A549 treated with AZD9567 at 1 μM for 4 hours (cell line): ENCODE data around the gene ZNF134. TPM values are rescaled to one million over a fixed set of nuclear protein-coding genes. Genes with fewer than 3 reads are reported as not detected.

Experiments
- total RNA-seq: library from RNA; stranded (reverse); fragments of 200-300 nt; extraction: Qiagen RNA extraction; gene quantifications from 5 replicates; pipeline ENCODE4 v1.2.3, GENCODE V29; 2022; ENCODE audit not compliant: insufficient read depth

ZNF134 gene
- total RNA-seq = 7.5 to 20.4 TPM (median 8.9 TPM) in 5 replicates

GRCh38 chr19:57613941-57614743, at the start of gene ZNF134:
ZNF134 (plus strand) TSS chr19:57614242; CDS start chr19:57619469, 5,227 bp downstream.

GRCh38 chr19:57578487-57579205, 35.4 kb upstream of the ZNF134 start, which contains the start of gene ZNF416:
ZNF416 (minus strand) TSS chr19:57578911; CDS start chr19:57578704, 207 bp downstream.

GRCh38 chr19:57583521-57584416, 30.3 kb upstream of the ZNF134 start, which contains the start of gene ZIK1:
ZIK1 (plus strand) TSS chr19:57584145; CDS start chr19:57584357, 212 bp downstream.

GRCh38 chr19:57599761-57600383, 14.2 kb upstream of the ZNF134 start, which contains the start of gene ZNF530:
ZNF530 (plus strand) TSS chr19:57599885; CDS start chr19:57604346, 4,461 bp downstream.

GRCh38 chr19:57632987-57633831, 19.2 kb downstream of the ZNF134 start, which contains the start of gene ZNF211:
ZNF211 (plus strand) TSS chr19:57633168; CDS start chr19:57633347, 179 bp downstream.

GRCh38 chr19:57668635-57669034, 54.6 kb downstream of the ZNF134 start, which contains the start of gene ZSCAN4:
ZSCAN4 (plus strand) TSS chr19:57668935; CDS start chr19:57676146, 7,211 bp downstream.

Other genes with a start within 250 kb of the ZNF134 start
- gene ZNF548, start 224.4 kb upstream of the ZNF134 start, total RNA-seq = 2.6 to 6.0 TPM (median 3.2 TPM) in 5 replicates
- 4.7 to 5.9 TPM (median 5.1 TPM) in 5 replicates for gene ZNF17, start 203.1 kb upstream of the ZNF134 start, total RNA-seq
- 17.7 to 33.9 TPM (median 18.6 TPM) in 5 replicates for gene ZNF749, start 178.9 kb upstream of the ZNF134 start, total RNA-seq
- 0.05 to 0.10 TPM (median 0.06 TPM) in 3 of 5 replicates, not detected in the others for gene VN1R1, start 157.1 kb upstream of the ZNF134 start, total RNA-seq
- 1.1 to 1.5 TPM (median 1.2 TPM) in 5 replicates for gene ZNF772, start 136.7 kb upstream of the ZNF134 start, total RNA-seq
- gene ZNF419, start 126.5 kb upstream of the ZNF134 start, total RNA-seq = 6.6 to 7.2 TPM (median 6.8 TPM) in 5 replicates
- 4.6 to 11.1 TPM (median 5.6 TPM) in 5 replicates for gene ZNF773, start 114.3 kb upstream of the ZNF134 start, total RNA-seq
- 1.5 to 3.6 TPM (median 1.6 TPM) in 5 replicates for gene ZNF549, start 86.9 kb upstream of the ZNF134 start, total RNA-seq
- gene ZNF550, start 54.4 kb upstream of the ZNF134 start, total RNA-seq = 3.2 to 4.8 TPM (median 4.3 TPM) in 5 replicates
- 3.4 to 4.6 TPM (median 4.2 TPM) in 5 replicates for gene ZNF416, start 35.3 kb upstream of the ZNF134 start, total RNA-seq
- gene ZIK1, start 30.1 kb upstream of the ZNF134 start, total RNA-seq = 0.18 TPM in 1 of 5 replicates, not detected in the others
- gene ZNF530, start 14.4 kb upstream of the ZNF134 start, total RNA-seq = 3.9 to 6.5 TPM (median 4.6 TPM) in 5 replicates
- gene ZNF211, start 18.9 kb downstream of the ZNF134 start, total RNA-seq = 5.6 to 7.8 TPM (median 6.5 TPM) in 5 replicates
- not detected in 5 replicates for gene ZSCAN4, start 54.7 kb downstream of the ZNF134 start, total RNA-seq
- gene ZNF551, start 67.7 kb downstream of the ZNF134 start, total RNA-seq = 5.3 to 5.6 TPM (median 5.6 TPM) in 5 replicates
- not detected in 5 replicates for gene ZNF154, start 95.0 kb downstream of the ZNF134 start, total RNA-seq
- gene ZNF671, start 113.4 kb downstream of the ZNF134 start, total RNA-seq = 0.76 to 1.3 TPM (median 1.0 TPM) in 5 replicates
- 5.2 to 10.3 TPM (median 5.8 TPM) in 5 replicates for gene ZNF776, start 132.6 kb downstream of the ZNF134 start, total RNA-seq
- 4.8 to 12.4 TPM (median 5.5 TPM) in 5 replicates for gene ZNF586, start 155.4 kb downstream of the ZNF134 start, total RNA-seq
- gene ZNF552, start 200.7 kb downstream of the ZNF134 start, total RNA-seq = 4.9 to 7.3 TPM (median 5.0 TPM) in 5 replicates
- 5.4 to 7.7 TPM (median 7.6 TPM) in 5 replicates for gene ZNF587B, start 216.1 kb downstream of the ZNF134 start, total RNA-seq
- gene ZNF587, start 235.6 kb downstream of the ZNF134 start, total RNA-seq = 6.1 to 15.3 TPM (median 7.3 TPM) in 5 replicates